SU-DHL-6 (cell line): ENCODE data around the gene PITPNC1.

ENCODE experiments used
- H2AFZ ChIP-seq: fragments of 200-600 bp; sonication (generic); 2 replicates; pipeline ENCODE4 v1.6.1; 2014; ENCODE audit warnings: low read depth, mild to moderate bottlenecking, moderate library complexity, mixed read lengths, antibody characterized with exemption, low read length; ENCODE audit not compliant: severe bottlenecking
- H3F3A ChIP-seq: fragments of 200-600 bp; shearing (Covaris generic); 2 replicates; pipeline ENCODE4 v1.6.0; 2016; ENCODE audit warnings: antibody characterized with exemption, mild to moderate bottlenecking; ENCODE audit not compliant: insufficient read depth
- H3K27ac ChIP-seq: fragments of 200-600 bp; sonication (generic); 2 replicates; pipeline ENCODE4 v1.5.1; 2016; ENCODE audit warnings: low read depth, mild to moderate bottlenecking, low read length, moderate library complexity, mixed read lengths
- H3K27me3 ChIP-seq: fragments of 200-600 bp; sonication (generic), shearing (Covaris generic); 2 replicates; pipeline ENCODE4 v1.6.0; 2014; ENCODE audit warnings: mild to moderate bottlenecking, low read length
- H3K36me3 ChIP-seq: fragments of 200-600 bp; sonication (generic); 2 replicates; pipeline ENCODE4 v1.6.1; 2014; ENCODE audit warnings: mild to moderate bottlenecking, low read length, mixed read lengths
- H3K4me2 ChIP-seq: fragments of 300-600, 200-600 bp; shearing (Covaris generic), sonication (generic); 2 replicates; pipeline ENCODE4 v1.6.0; 2014; ENCODE audit warnings: low read length, low read depth, mild to moderate bottlenecking; ENCODE audit not compliant: poor library complexity, severe bottlenecking
- H3K4me3 ChIP-seq: fragments of 200-600 bp; sonication (generic); 2 replicates; pipeline ENCODE4 v1.5.1; 2014; ENCODE audit warnings: antibody characterized with exemption, low read length, mild to moderate bottlenecking, mixed read lengths; ENCODE audit not compliant: insufficient read depth, poor library complexity, severe bottlenecking
- H3K79me2 ChIP-seq: fragments of 200-600 bp; sonication (generic); 2 replicates; pipeline ENCODE4 v1.6.1; 2014; ENCODE audit warnings: mild to moderate bottlenecking, low read length, moderate library complexity; ENCODE audit not compliant: insufficient read depth
- H3K9ac ChIP-seq: fragments of 200-600 bp; sonication (generic); 2 replicates; pipeline ENCODE4 v1.7.0; 2014; ENCODE audit warnings: mild to moderate bottlenecking, low read length
- H3K9me2 ChIP-seq: fragments of 200-600 bp; sonication (generic); replicated peaks from 2 replicates; pipeline ENCODE4 v1.6.1; 2014; ENCODE audit warnings: low read length; ENCODE audit not compliant: insufficient read depth
- H3K9me3 ChIP-seq: fragments of 200-600 bp; sonication (generic); 2 replicates; pipeline ENCODE4 v1.6.1; 2014; ENCODE audit warnings: low read length, mixed read lengths; ENCODE audit not compliant: insufficient read depth
- H4K20me1 ChIP-seq: fragments of 200-600 bp; sonication (generic); 2 replicates; pipeline ENCODE4 v1.6.1; 2014; ENCODE audit warnings: low read depth, mild to moderate bottlenecking, antibody characterized with exemption, low read length, moderate library complexity, mixed read lengths
- EZH2phosphoT487 ChIP-seq: fragments of 200-600 bp; sonication (generic), shearing (Covaris generic); conservative IDR thresholded peaks from 2 replicates; pipeline ENCODE4 v1.6.1; 2018; ENCODE audit warnings: mild to moderate bottlenecking, antibody characterized with exemption, low read length, moderate library complexity, mixed read lengths
- TF ChIP-seq, protein P1 (sequence below): fragments of 200-600 bp; sonication (generic); IDR thresholded peaks from one replicate; pipeline ENCODE4 v1.5.1; 2017; ENCODE audit warnings: antibody characterized with exemption, mild to moderate bottlenecking, low read length, moderate library complexity; ENCODE audit not compliant: insufficient read depth, poor library complexity, severe bottlenecking

PITPNC1 gene

GRCh38 chr17:67693811-67694210 is 316.7 kb downstream of the PITPNC1 start:
- TF ChIP-seq, protein P1, sequence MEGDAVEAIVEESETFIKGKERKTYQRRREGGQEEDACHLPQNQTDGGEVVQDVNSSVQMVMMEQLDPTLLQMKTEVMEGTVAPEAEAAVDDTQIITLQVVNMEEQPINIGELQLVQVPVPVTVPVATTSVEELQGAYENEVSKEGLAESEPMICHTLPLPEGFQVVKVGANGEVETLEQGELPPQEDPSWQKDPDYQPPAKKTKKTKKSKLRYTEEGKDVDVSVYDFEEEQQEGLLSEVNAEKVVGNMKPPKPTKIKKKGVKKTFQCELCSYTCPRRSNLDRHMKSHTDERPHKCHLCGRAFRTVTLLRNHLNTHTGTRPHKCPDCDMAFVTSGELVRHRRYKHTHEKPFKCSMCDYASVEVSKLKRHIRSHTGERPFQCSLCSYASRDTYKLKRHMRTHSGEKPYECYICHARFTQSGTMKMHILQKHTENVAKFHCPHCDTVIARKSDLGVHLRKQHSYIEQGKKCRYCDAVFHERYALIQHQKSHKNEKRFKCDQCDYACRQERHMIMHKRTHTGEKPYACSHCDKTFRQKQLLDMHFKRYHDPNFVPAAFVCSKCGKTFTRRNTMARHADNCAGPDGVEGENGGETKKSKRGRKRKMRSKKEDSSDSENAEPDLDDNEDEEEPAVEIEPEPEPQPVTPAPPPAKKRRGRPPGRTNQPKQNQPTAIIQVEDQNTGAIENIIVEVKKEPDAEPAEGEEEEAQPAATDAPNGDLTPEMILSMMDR, result no peak
- no peak for TF ChIP-seq EZH2phosphoT487
- H3K4me2 ChIP-seq, result no peak overlapping the region
- H2AFZ ChIP-seq, result no peak overlapping the region

GRCh38 chr17:67696347-67696746 is 319.3 kb downstream of the PITPNC1 start:
- TF ChIP-seq, protein P1, result no peak
- Histone ChIP-seq H3K9me2 (no peaks in the 10 kb centered on the region), H3K27me3 (no peaks in the 10 kb centered on the region), H4K20me1 (no peaks in the 10 kb centered on the region), H3K79me2 (no peaks in the 10 kb centered on the region), H3K27ac (no peak overlapping the region), H3K4me2 (no peak overlapping the region), H3K4me3 (no peak overlapping the region), H3K36me3 (no peaks in the 10 kb centered on the region), H3K9me3 (no peaks in the 10 kb centered on the region), H3F3A (no peaks in the 10 kb centered on the region), H3K9ac (no peak overlapping the region), H2AFZ (no peak overlapping the region)

More at GRCh38 chr17:67693811-67694210, 316.7 kb downstream of the PITPNC1 start:
- H3F3A ChIP-seq, result no peaks in the 10 kb centered on the region
- no peak overlapping the region for H3K9ac ChIP-seq
- H3K27ac ChIP-seq, result no peak overlapping the region
- no peaks in the 10 kb centered on the region for H3K36me3 ChIP-seq
- no peaks in the 10 kb centered on the region for H4K20me1 ChIP-seq
- no peaks in the 10 kb centered on the region for H3K79me2 ChIP-seq
- no peaks in the 10 kb centered on the region for H3K27me3 ChIP-seq
- no peak overlapping the region for H3K4me3 ChIP-seq
- H3K9me3 ChIP-seq, result no peaks in the 10 kb centered on the region
- H3K9me2 ChIP-seq, result no peaks in the 10 kb centered on the region

- TF ChIP-seq EZH2phosphoT487, result no peak
- TF ChIP-seq, protein P1, result no peak
- H3K4me3 ChIP-seq, result no peak overlapping the region
Observed at GRCh38 chr17:67696853-67697498, 319.9 kb downstream of the PITPNC1 start.

More at GRCh38 chr17:67696853-67697498, 319.9 kb downstream of the PITPNC1 start:
- Histone ChIP-seq H3K27ac (no peak overlapping the region), H3K9ac (no peak overlapping the region), H3F3A (no peaks in the 10 kb centered on the region), H3K36me3 (no peaks in the 10 kb centered on the region), H3K79me2 (no peaks in the 10 kb centered on the region), H3K4me2 (no peak overlapping the region), H2AFZ (no peak overlapping the region), H3K9me2 (no peaks in the 10 kb centered on the region), H4K20me1 (no peaks in the 10 kb centered on the region), H3K9me3 (no peaks in the 10 kb centered on the region), H3K27me3 (no peaks in the 10 kb centered on the region)
